Fibroblast of mammary gland (primary cell): ENCODE results near the gene METTL23.
A peak's percentile ranks its signal among the peaks of the same experiment; 100 is the strongest.
"Not testable (repeated sequence)": the region's sequence is repeated elsewhere in the genome, so short reads cannot be mapped to it uniquely, and the experiment has no call there.

ENCODE experiments used
- DNase-seq: peaks from one replicate; pipeline ENCODE4 v3.0.0-alpha.2; 2010; ENCODE audit warnings: low read depth
- H3K4me3 ChIP-seq: 2 replicates; pipeline ENCODE4 v1.5.1; 2011; ENCODE audit warnings: low read depth, mild to moderate bottlenecking, low read length, moderate library complexity; ENCODE audit not compliant: control insufficient read depth
- CTCF ChIP-seq: conservative IDR thresholded peaks from 2 replicates; pipeline ENCODE4 v1.5.1; 2011; ENCODE audit warnings: low read depth, low read length, inconsistent platforms; ENCODE audit not compliant: control insufficient read depth, insufficient read depth

The METTL23 gene

GRCh38 chr17:76737676-76738467 lies 11.2 kb downstream of the METTL23 start, which contains the start of gene MFSD11:
MFSD11 (plus strand) TSS chr17:76738119; CDS start chr17:76738353, 234 bp downstream.
- peak; percentile 90 for DNase-seq
- no peak for TF ChIP-seq CTCF
- peak within 1 kb of the TSS; percentile 81 for H3K4me3 ChIP-seq

- no peak for DNase-seq
- TF ChIP-seq CTCF: no peak
- peak overlapping the region; percentile 78 for H3K4me3 ChIP-seq
Observed at GRCh38 chr17:76738468-76738850, 11.8 kb downstream of the METTL23 start.

GRCh38 chr17:76739568-76740115 lies 13.0 kb downstream of the METTL23 start:
- DNase-seq, H3K4me3 ChIP-seq: not testable (repeated sequence)

DNA sequence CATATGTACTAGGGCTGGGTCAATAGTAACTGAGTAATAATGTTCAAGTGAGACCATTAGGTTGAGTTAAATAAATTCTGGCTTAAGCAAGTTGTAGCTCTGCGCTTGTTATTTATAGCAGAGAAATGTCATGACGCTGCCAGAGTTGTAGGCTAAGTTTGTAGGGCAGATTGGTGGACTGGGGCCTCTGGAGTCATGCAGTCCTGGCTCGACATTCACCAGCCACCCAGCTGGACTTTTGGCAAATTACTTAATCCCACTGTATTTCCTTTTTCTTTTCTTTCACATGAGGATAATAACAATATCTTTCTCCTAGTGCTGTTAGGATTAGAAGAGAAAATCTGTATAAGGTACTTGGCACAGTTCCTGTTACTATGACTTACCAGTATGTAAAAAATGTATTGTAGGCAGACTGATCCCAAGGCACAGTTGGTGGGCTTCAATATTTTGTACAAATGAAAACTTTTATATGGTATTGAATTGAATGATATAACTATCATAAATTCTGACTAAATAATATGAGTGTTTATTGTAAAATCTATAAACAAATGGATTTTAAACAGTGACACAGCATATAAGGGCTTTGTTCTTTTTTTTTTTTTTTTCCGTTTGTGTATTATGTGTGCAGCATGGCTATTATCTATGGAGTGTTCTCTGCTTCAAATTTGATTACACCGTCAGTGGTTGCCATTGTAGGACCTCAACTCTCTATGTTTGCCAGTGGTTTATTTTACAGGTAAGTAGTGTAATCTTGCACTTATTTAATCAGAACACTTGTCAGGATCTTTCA lies 13.9 kb downstream of the METTL23 start:
- TF ChIP-seq CTCF: no peak
- peak; percentile 42 for DNase-seq
- H3K4me3 ChIP-seq: no peak overlapping the region

GRCh38 chr17:76742958-76743357 lies 16.3 kb downstream of the METTL23 start:
- TF ChIP-seq CTCF: no peak
- DNase-seq: peak; percentile 46
- H3K4me3 ChIP-seq: no peak overlapping the region

DNA sequence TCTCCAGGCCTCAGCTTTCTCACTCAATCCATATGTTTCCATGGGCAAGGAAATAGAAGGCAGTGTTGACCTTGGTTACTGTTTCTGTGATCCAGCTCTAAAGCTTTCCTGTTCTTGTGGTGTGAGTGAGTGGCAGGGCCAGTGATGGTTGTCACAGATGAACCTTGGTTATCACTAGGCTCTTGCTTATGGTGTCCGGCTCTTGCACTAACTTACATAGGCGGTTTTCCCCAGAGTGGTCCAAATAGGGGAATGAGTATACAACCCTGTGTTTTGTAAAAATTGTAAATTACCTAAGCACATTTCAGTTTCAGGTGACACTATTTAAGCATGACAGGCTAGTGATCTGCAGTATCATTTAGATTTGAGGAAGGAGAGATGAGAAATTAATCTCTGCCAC lies 18.1 kb downstream of the METTL23 start:
- DNase-seq: no peak
- TF ChIP-seq CTCF: no peak
- H3K4me3 ChIP-seq: no peak overlapping the region

- not testable (repeated sequence) for H3K4me3 ChIP-seq
- peak; percentile 67 for DNase-seq
Observed at GRCh38 chr17:76745785-76746184, 19.1 kb downstream of the METTL23 start.
